Fibroblast of lung (primary cell): ENCODE measurements around the gene NDUFB5. TPM values are rescaled to one million over a fixed set of nuclear protein-coding genes. Genes with fewer than 3 reads are reported as not detected.

ENCODE experiments used
- DNase-seq, 2 donors: peaks; one replicate each; pipeline versions ENCODE4 v3.0.0 to v3.0.0-alpha.2; 2010; ENCODE audit warnings: low read depth in 2 of 2
- H2AFZ ChIP-seq: 2 replicates; pipeline ENCODE4 v1.5.1; 2012; ENCODE audit warnings: low read length, control low read depth, inconsistent platforms
- H3K27ac ChIP-seq: 2 replicates; pipeline ENCODE4 v1.5.1; 2011; ENCODE audit warnings: low read length, control low read depth; ENCODE audit not compliant: insufficient read depth
- H3K27me3 ChIP-seq: 2 replicates; pipeline ENCODE4 v1.5.1; 2011; ENCODE audit warnings: mild to moderate bottlenecking, low read length; ENCODE audit not compliant: control insufficient read depth, insufficient read depth
- H3K36me3 ChIP-seq: 2 replicates; pipeline ENCODE4 v1.5.1; 2011; ENCODE audit warnings: low read length; ENCODE audit not compliant: control insufficient read depth, insufficient read depth
- H3K4me1 ChIP-seq: 2 replicates; pipeline ENCODE4 v1.5.1; 2011; ENCODE audit warnings: low read length; ENCODE audit not compliant: control insufficient read depth, insufficient read depth; ENCODE audit errors: extremely low read depth
- H3K4me2 ChIP-seq: 2 replicates; pipeline ENCODE4 v1.5.1; 2011; ENCODE audit warnings: low read length, control low read depth; ENCODE audit not compliant: insufficient read depth; ENCODE audit errors: extremely low read depth
- H3K4me3 ChIP-seq, 4 experiments: fragments of 200-600 bp in 1 of 4; sonication (generic) in 1 of 4; replicated peaks in 1 of 4; 2 replicates each; pipeline ENCODE4 v1.5.1; 2011 to 2016; ENCODE audit warnings: low read length in 4 of 4, low read depth in 3 of 4, mild to moderate bottlenecking in 3 of 4, control low read depth in 2 of 4, inconsistent platforms in 1 of 4, mixed read lengths in 1 of 4; ENCODE audit not compliant: insufficient read depth in 1 of 4; ENCODE audit errors: control extremely low read depth in 1 of 4
- H3K79me2 ChIP-seq: 2 replicates; pipeline ENCODE4 v1.5.1; 2012; ENCODE audit warnings: mild to moderate bottlenecking, low read length, inconsistent platforms; ENCODE audit not compliant: control insufficient read depth, insufficient read depth
- H3K9ac ChIP-seq: 2 replicates; pipeline ENCODE4 v1.5.1; 2011; ENCODE audit warnings: mild to moderate bottlenecking, low read length, control low read depth; ENCODE audit not compliant: insufficient read depth
- H3K9me3 ChIP-seq: 2 replicates; pipeline ENCODE4 v1.5.1; 2012; ENCODE audit warnings: low read depth, low read length; ENCODE audit not compliant: control insufficient read depth, insufficient read depth
- H4K20me1 ChIP-seq: 2 replicates; pipeline ENCODE4 v1.5.1; 2011; ENCODE audit warnings: low read length; ENCODE audit not compliant: control insufficient read depth, insufficient read depth; ENCODE audit errors: extremely low read depth
- EZH2 ChIP-seq: IDR thresholded peaks from 2 replicates; pipeline ENCODE4 v1.5.1; 2012; ENCODE audit warnings: low read length, control low read depth, mild to moderate bottlenecking; ENCODE audit errors: missing control alignments
- polyA plus RNA-seq, 2 donors: library from polyadenylated mRNA; depleted of rRNA in 1 of 2; stranded (reverse) in 1 of 2; unstranded in 1 of 2; fragments of >200 nt; gene quantifications; 2 replicates each; pipeline ENCODE4 v1.2.1, GENCODE V29; 2011 to 2012; ENCODE audit warnings: missing spikeins in 1 of 2
- total RNA-seq: library from RNA; depleted of rRNA; stranded (reverse); fragments of >200 nt; gene quantifications from 2 replicates; pipeline ENCODE4 v1.2.1, GENCODE V29; 2014
- TF ChIP-seq, protein P1 (sequence below), 2 donors: IDR thresholded peaks in 1 of 2; conservative IDR thresholded peaks in 1 of 2; 1 replicate in 1 of 2; 2 replicates in 1 of 2; pipeline ENCODE4 v1.5.1; 2011 to 2012; ENCODE audit warnings: low read length in 2 of 2, control low read depth in 1 of 2, inconsistent platforms in 1 of 2, low read depth in 1 of 2, mild to moderate bottlenecking in 1 of 2

NDUFB5 gene
- total and polyA plus RNA-seq, 2 donors (not counting 1 experiment from before 2014, with no cell fraction given) = 57.5 to 120 TPM

DNA sequence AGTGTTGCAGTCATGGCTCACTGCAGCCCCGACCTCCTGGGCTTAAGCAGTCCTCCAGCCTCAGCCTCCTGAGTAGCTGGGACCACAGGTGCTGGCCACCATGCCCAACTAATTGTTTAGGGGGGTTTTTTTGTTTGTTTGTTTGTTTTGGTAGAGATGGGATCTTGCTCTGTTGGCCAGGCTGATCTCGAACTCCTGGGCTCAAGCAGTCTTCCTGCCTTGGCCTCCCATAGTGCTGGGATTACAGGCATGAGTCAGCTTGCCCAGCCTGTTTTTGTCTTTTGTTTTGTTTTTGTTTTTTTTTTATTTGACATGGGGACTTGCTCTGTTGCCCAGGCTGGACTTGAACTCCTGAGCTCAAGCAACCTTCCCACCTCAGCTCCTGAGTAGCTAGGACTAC is 17.4 kb downstream of the NDUFB5 start:
- H3K4me1 ChIP-seq = no peaks in the 10 kb centered on the region
- no peak overlapping the region for H3K27ac ChIP-seq
- no peak overlapping the region for H2AFZ ChIP-seq
- DNase-seq = no peak
- H4K20me1 ChIP-seq = no peaks in the 10 kb centered on the region
- no peaks in the 10 kb centered on the region for H3K9me3 ChIP-seq
- no peaks in the 10 kb centered on the region for H3K27me3 ChIP-seq
- H3K79me2 ChIP-seq = no peaks in the 10 kb centered on the region
- H3K36me3 ChIP-seq = peaks cover 4% of the 10 kb centered on the region
- no peak overlapping the region for H3K9ac ChIP-seq
- H3K4me2 ChIP-seq = no peak overlapping the region
- TF ChIP-seq, protein P1, sequence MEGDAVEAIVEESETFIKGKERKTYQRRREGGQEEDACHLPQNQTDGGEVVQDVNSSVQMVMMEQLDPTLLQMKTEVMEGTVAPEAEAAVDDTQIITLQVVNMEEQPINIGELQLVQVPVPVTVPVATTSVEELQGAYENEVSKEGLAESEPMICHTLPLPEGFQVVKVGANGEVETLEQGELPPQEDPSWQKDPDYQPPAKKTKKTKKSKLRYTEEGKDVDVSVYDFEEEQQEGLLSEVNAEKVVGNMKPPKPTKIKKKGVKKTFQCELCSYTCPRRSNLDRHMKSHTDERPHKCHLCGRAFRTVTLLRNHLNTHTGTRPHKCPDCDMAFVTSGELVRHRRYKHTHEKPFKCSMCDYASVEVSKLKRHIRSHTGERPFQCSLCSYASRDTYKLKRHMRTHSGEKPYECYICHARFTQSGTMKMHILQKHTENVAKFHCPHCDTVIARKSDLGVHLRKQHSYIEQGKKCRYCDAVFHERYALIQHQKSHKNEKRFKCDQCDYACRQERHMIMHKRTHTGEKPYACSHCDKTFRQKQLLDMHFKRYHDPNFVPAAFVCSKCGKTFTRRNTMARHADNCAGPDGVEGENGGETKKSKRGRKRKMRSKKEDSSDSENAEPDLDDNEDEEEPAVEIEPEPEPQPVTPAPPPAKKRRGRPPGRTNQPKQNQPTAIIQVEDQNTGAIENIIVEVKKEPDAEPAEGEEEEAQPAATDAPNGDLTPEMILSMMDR (conservative IDR thresholded peaks at IDR 0.05 in 1 of 2, IDR thresholded peaks at IDR 0.05 in 1 of 2; ENCODE audit: low read depth in 1 of 2, low read length in 2 of 2) = no peak
- TF ChIP-seq EZH2 = no peak
- no peak overlapping the region for H3K4me3 ChIP-seq

DNA sequence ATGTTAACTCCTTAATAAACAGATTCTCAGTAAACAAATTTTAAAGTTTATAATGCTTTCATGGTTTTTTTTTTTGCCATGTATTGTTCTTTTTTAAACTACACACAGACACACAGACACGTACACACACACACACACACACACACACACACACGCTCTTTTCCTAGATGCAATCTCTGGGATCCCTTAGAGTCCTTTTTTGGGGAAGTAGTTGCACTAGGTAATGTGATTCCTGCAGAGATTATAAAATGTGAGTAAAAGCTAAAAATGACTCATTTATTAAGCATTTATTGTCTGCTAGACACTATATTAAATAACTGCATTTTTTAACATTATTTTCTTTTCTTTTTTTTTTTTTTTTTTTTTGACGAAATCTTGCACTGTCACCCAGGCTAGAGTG is 19.9 kb downstream of the NDUFB5 start:
- Histone ChIP-seq H3K9me3 (no peaks in the 10 kb centered on the region), H4K20me1 (no peaks in the 10 kb centered on the region), H3K27ac (no peak overlapping the region), H2AFZ (no peak overlapping the region), H3K9ac (no peak overlapping the region), H3K4me1 (no peaks in the 10 kb centered on the region), H3K79me2 (no peaks in the 10 kb centered on the region), H3K27me3 (no peaks in the 10 kb centered on the region), H3K4me3 (no peak overlapping the region), H3K36me3 (peaks cover 4% of the 10 kb centered on the region), H3K4me2 (no peak overlapping the region)
- peak; percentile 19 to 32 for DNase-seq
- TF ChIP-seq EZH2 = no peak
- TF ChIP-seq, protein P1 (conservative IDR thresholded peaks at IDR 0.05 in 1 of 2, IDR thresholded peaks at IDR 0.05 in 1 of 2; ENCODE audit: low read depth in 1 of 2, low read length in 2 of 2) = no peak

DNA sequence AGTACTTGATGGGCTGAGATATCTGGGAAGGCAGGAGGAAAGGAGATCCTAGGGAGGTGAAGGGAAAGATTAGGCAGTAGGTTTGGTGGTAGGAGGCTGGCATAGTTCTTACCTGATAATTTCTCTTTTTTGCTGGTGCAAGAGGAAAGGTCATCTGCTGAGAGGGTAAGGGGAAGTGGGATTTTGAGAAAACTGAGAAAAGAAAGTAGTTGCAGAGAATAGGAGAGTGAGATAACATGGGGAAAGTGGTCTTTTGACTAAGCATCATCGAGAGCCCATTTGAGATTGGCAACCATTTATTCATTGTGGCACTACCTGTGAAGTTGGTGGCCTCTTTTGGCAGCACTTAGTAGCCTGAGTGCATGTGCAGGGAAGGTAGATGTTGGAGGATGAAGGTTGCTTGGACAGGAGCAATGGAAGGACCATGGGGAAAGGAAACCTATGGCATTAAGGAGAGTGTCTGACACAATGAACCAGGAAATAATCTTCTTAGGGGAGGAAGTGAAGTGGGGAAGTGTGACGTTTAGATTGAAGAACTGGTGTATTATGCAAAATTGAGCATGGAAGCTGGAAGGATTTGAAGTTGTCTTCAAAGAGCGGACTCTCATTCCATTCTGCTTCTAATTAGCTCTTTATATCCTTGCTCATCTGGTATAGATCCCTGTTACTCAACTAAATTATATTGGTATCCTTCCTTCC is 26.3 kb downstream of the NDUFB5 start:
- Histone ChIP-seq H3K36me3 (no peaks in the 10 kb centered on the region), H3K9ac (no peak overlapping the region), H2AFZ (no peak overlapping the region), H3K4me2 (no peak overlapping the region), H4K20me1 (no peaks in the 10 kb centered on the region), H3K9me3 (no peaks in the 10 kb centered on the region), H3K27me3 (no peaks in the 10 kb centered on the region), H3K79me2 (no peaks in the 10 kb centered on the region), H3K4me3 (no peak overlapping the region), H3K27ac (no peak overlapping the region), H3K4me1 (no peaks in the 10 kb centered on the region)
- TF ChIP-seq, protein P1 (conservative IDR thresholded peaks at IDR 0.05 in 1 of 2, IDR thresholded peaks at IDR 0.05 in 1 of 2; ENCODE audit: low read depth in 1 of 2, low read length in 2 of 2) = no peak
- no peak for TF ChIP-seq EZH2
- no peak for DNase-seq
